GM08714 (cell line): ENCODE measurements around the gene PIP4K2C.
"Not testable (repeated sequence)": the region's sequence is repeated elsewhere in the genome, so short reads cannot be mapped to it uniquely, and the experiment has no call there.

Experiments used
- H3K4me3 ChIP-seq: fragments of 200-500 bp; sonication (Bioruptor generic); 2 replicates; pipeline ENCODE4 v1.5.1; 2014; ENCODE audit warnings: mild to moderate bottlenecking, low read length, inconsistent platforms
- ZNF274 ChIP-seq: IDR thresholded peaks from 2 replicates; pipeline ENCODE4 v1.6.1; 2012; ENCODE audit warnings: mild to moderate bottlenecking, low read depth, low read length

The PIP4K2C gene

GRCh38 chr12:57614948-57615500, 24.0 kb downstream of the PIP4K2C start:
- no peak for TF ChIP-seq ZNF274

GRCh38 chr12:57615637-57616036, 24.6 kb downstream of the PIP4K2C start:
- no peak for TF ChIP-seq ZNF274
- H3K4me3 ChIP-seq, result no peak overlapping the region

More at GRCh38 chr12:57614948-57615500, 24.0 kb downstream of the PIP4K2C start:
- H3K4me3 ChIP-seq, result no peak overlapping the region

GRCh38 chr12:57616383-57617101, 25.6 kb downstream of the PIP4K2C start:
- no peak for TF ChIP-seq ZNF274
- H3K4me3 ChIP-seq, result no peak overlapping the region

DNA sequence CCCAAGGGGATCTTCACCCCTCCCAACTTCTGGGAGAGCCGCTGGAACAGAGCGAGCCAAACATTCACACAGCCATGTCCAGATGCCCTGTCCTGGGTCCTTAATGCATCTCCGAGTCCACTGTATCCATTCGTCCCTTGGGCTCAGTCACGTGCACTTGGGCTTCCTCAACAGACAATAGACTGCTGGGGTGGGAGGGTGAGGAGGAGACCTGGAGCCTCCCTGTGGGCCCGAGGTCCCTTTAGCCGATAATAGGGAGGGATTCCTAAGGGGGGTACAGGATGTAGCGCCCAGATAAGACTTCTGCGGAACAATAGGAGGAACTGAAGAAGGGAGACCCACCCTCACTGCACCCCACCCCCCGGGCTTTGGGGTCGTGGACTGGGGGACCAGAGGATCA, 26.9 kb downstream of the PIP4K2C start:
- no peak for TF ChIP-seq ZNF274
- no peak overlapping the region for H3K4me3 ChIP-seq

- H3K4me3 ChIP-seq, result not testable (repeated sequence)
Observed at GRCh38 chr12:57618431-57618830, 27.4 kb downstream of the PIP4K2C start.

- H3K4me3 ChIP-seq, result no peak overlapping the region
- no peak for TF ChIP-seq ZNF274
Observed at GRCh38 chr12:57618966-57619433, 28.0 kb downstream of the PIP4K2C start.

DNA sequence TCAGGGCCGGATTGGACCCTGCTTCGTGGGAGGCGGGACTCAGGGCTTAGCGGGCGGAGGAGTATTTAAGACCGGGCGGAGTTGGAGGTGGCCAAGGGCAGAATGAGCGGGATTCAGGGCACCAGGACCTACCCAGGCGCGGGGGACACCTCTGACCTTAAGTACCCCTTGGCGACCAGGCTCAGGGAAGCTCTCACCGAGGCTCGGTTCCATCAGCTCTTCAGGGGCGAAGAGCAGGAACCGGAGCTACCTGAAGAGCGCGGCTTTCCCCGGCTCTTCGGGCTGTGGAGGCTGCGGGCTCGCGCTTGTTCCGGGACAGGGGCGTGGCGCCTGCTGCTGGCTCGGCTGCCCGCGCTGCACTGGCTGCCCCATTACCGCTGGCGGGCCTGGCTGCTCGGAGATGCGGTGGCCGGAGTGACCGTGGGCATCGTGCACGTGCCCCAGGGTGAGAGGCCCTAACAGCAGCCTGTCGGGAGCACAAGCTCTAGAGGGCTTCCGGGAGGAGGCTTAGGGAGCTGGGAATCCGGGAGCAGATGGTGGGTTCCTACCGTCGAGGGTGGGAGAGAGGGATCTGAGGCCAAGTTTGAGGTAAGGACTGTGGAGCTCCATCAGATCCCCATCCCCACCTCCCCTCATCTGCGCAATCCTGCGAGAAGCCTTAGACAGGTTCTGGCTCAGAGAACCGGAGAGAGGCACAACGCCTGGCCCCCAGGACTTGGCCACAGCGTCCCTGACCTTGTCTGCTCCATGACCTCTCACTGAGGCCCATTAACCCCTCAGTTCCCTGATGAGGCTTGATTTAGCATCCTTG, 28.6 kb downstream of the PIP4K2C start:
- TF ChIP-seq ZNF274, result no peak
- no peak overlapping the region for H3K4me3 ChIP-seq

- no peak overlapping the region for H3K4me3 ChIP-seq
- no peak for TF ChIP-seq ZNF274
Observed at GRCh38 chr12:57620245-57620935, 29.4 kb downstream of the PIP4K2C start.

DNA sequence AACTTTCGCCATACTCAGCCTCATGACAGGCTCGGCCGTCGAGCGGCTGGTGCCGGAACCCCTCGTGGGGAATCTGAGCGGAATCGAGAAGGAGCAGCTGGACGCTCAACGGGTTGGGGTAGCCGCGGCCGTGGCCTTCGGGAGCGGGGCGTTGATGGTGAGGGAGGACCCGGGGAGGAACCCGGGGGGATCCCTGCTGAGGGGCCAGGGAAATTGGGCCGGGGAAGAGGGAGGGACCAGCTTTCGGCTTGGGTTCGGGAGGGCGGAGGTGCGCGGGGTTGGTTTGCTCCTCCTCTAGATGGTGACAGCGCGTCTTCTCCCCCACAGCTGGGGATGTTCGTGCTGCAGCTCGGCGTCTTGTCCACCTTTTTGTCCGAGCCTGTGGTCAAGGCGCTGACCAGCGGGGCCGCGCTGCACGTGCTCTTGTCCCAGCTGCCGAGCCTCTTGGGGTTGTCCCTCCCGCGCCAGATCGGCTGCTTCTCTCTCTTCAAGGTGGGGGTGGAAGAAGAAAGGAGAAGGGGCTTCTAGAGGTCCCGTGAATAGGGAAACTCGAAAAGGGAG, 30.0 kb downstream of the PIP4K2C start:
- no peak for TF ChIP-seq ZNF274
- no peak overlapping the region; the same call in 1 of the 2 replicates for H3K4me3 ChIP-seq

DNA sequence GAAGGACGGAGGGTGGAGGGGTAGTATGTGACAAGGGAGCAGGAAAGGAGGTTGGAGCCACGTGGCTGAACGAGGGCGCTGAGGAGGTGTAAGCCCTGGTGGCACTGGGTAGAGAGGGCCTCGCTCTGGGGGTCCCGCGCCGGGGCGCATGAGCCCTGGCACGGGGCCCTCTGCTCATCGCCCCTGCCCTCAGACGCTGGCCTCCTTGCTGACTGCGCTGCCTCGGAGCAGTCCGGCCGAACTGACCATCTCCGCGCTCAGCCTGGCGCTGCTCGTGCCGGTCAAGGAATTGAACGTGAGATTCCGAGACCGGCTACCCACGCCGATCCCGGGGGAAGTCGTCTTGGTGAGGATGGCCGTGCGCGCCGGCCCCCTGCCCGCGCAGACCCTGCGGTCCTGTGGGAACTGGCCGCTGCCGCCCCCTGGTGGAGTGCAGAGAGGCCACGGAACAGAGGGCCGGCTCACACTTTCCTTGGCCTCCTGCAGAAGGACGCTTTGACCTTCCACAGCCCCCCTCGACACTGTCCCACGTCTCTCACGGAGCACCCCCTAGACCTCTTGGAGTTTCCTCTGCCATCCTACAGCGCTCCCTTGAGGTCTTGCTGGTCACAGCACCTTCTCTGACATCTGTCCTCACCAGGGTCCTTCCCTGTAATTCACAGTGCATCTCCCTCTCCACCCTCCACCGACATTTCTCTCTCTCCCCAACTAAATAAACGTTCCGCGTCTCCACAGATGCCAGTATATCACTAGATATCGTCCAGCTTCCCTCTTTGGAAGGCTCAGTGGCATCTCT, 30.7 kb downstream of the PIP4K2C start:
- peak overlapping the region; percentile 6; the same call in 1 of the 2 replicates for H3K4me3 ChIP-seq
- no peak for TF ChIP-seq ZNF274

- TF ChIP-seq ZNF274, result no peak
- no peak overlapping the region for H3K4me3 ChIP-seq
Observed at GRCh38 chr12:57622293-57623245, 31.6 kb downstream of the PIP4K2C start.

GRCh38 chr12:57623385-57623784, 32.4 kb downstream of the PIP4K2C start:
- no peak overlapping the region for H3K4me3 ChIP-seq
- no peak for TF ChIP-seq ZNF274
